Panc1 (cell line): ENCODE results near the gene PAPSS2. TPM values are rescaled to one million over a fixed set of nuclear protein-coding genes. Genes with fewer than 3 reads are reported as not detected.

ENCODE experiments used
- ATAC-seq: fragments of 200-7000 bp; cut with Tn5 transposase; 2 replicates; pipeline ENCODE4 v1.9.1; 2020; ENCODE audit warnings: mild to moderate bottlenecking, moderate library complexity
- BruUV-seq: library from RNA; stranded (reverse); fragments of 400-500 nt; replicated peaks from 2 replicates; lab custom pipeline; 2021; lab: Mats Ljungman, UMichigan
- CTCF ChIA-PET: fragments of 300-600 bp; sonication (Branson Sonifier 250); formaldehyde crosslinking; loops from one replicate; lab custom pipeline; 2022; ENCODE audit warnings: antibody characterized with exemption; lab: Charles Lee
- POLR2A ChIA-PET: fragments of 300-600 bp; sonication (Branson Sonifier 250); formaldehyde crosslinking; loops from one replicate; lab custom pipeline; 2022; ENCODE audit warnings: antibody characterized with exemption; lab: Charles Lee
- DNase-seq: peaks from one replicate; pipeline ENCODE4 v3.0.0-alpha.2; 2010; ENCODE audit warnings: low read depth, low spot score
- H3K27ac ChIP-seq: 2 replicates; pipeline ENCODE4 v1.5.1; 2011; ENCODE audit warnings: mild to moderate bottlenecking, low read length, inconsistent platforms
- H3K27me3 ChIP-seq: fragments of 200-500 bp; sonication (Bioruptor generic); 2 replicates; pipeline ENCODE4 v1.6.0; 2014; ENCODE audit warnings: low read length, inconsistent platforms; ENCODE audit not compliant: control insufficient read depth, insufficient read depth
- H3K36me3 ChIP-seq: fragments of 200-500 bp; sonication (Bioruptor generic); 2 replicates; pipeline ENCODE4 v1.5.1; 2014; ENCODE audit warnings: inconsistent platforms, mild to moderate bottlenecking, low read length, moderate library complexity; ENCODE audit not compliant: control insufficient read depth, insufficient read depth
- H3K4me1 ChIP-seq: 2 replicates; pipeline ENCODE4 v1.5.1; 2011; ENCODE audit warnings: inconsistent platforms, mild to moderate bottlenecking, low read length, moderate library complexity; ENCODE audit not compliant: control insufficient read depth, insufficient read depth
- H3K4me3 ChIP-seq, 2 experiments: 2 replicates each; pipeline ENCODE4 v1.5.1; 2011 to 2012; ENCODE audit warnings: low read depth in 2 of 2, low read length in 2 of 2, mild to moderate bottlenecking in 2 of 2, inconsistent platforms in 1 of 2, moderate library complexity in 1 of 2
- H3K9me3 ChIP-seq: fragments of 200-500 bp; sonication (Bioruptor generic); 2 replicates; pipeline ENCODE4 v1.5.1; 2014; ENCODE audit warnings: low read depth, mild to moderate bottlenecking, inconsistent platforms, low read length, moderate library complexity; ENCODE audit not compliant: control insufficient read depth, insufficient read depth
- POLR2AphosphoS5 ChIP-seq: IDR thresholded peaks from 2 replicates; pipeline ENCODE4 v1.6.1; 2012; ENCODE audit warnings: mild to moderate bottlenecking, low read depth, low read length, moderate library complexity
- SIN3A ChIP-seq: IDR thresholded peaks from 2 replicates; pipeline ENCODE4 v1.6.1; 2012; ENCODE audit warnings: low read depth, mild to moderate bottlenecking, low read length, moderate library complexity, borderline replicate concordance; ENCODE audit not compliant: insufficient read depth
- TCF7L2 ChIP-seq: IDR thresholded peaks from 2 replicates; pipeline ENCODE4 v1.6.1; 2011; ENCODE audit warnings: mild to moderate bottlenecking, low read depth, low read length, inconsistent platforms
- in situ Hi-C: cut with HindIII; loops from 2 replicates; pipeline ENCODE4 v1.10.0; 2016; ENCODE audit warnings: low sequenced_read_pairs, low pct_unique_long_range_greater_than_20kb
- intact Hi-C: fragments of 100-400 bp; cut with micrococcal nuclease; formaldehyde crosslinking; loops from one replicate; pipeline ENCODE4 v1.10.0; 2022; ENCODE audit not compliant: unreplicated experiment
- total RNA-seq: library from RNA; stranded (reverse); gene quantifications from one replicate; pipeline ENCODE4 v1.2.1, GENCODE V29; 2021; ENCODE audit not compliant: unreplicated experiment
- TF ChIP-seq, protein P1 (sequence below): fragments of 450-650 bp; IDR thresholded peaks from 2 replicates; pipeline ENCODE4 v1.5.1; 2017; ENCODE audit warnings: mild to moderate bottlenecking
- TF ChIP-seq, protein P2 (sequence below), 2 experiments: IDR thresholded peaks; 2 replicates each; pipeline ENCODE4 v1.6.1; 2011 to 2012; ENCODE audit warnings: low read depth in 2 of 2, control low read depth in 1 of 2, low read length in 1 of 2, mild to moderate bottlenecking in 1 of 2, moderate library complexity in 1 of 2; ENCODE audit not compliant: insufficient read depth in 1 of 2

Gene PAPSS2
- total RNA-seq, 1 experiment from 2014 or later = 17.1 TPM

DNA sequence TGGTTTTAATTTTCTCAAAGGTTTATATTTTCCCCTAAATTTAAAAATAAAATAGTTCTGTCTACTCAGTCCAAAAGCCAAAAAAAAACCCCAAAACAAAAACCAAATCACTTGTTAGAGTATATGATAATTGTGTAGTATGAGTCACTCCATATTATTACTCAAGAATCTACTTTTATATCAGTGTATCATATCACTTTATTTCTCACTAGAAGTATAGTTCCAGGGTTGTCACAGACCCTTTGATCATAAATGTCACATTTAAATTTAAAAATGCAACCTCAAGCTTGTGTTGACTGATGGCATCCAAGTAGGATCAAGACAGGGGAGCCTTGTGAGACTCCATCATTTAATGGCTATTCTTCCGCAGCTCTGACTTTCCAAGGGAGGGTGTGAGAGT is 61.0 kb downstream of the PAPSS2 start:
- H3K36me3 ChIP-seq = no peaks in the 10 kb centered on the region
- TF ChIP-seq, protein P1, sequence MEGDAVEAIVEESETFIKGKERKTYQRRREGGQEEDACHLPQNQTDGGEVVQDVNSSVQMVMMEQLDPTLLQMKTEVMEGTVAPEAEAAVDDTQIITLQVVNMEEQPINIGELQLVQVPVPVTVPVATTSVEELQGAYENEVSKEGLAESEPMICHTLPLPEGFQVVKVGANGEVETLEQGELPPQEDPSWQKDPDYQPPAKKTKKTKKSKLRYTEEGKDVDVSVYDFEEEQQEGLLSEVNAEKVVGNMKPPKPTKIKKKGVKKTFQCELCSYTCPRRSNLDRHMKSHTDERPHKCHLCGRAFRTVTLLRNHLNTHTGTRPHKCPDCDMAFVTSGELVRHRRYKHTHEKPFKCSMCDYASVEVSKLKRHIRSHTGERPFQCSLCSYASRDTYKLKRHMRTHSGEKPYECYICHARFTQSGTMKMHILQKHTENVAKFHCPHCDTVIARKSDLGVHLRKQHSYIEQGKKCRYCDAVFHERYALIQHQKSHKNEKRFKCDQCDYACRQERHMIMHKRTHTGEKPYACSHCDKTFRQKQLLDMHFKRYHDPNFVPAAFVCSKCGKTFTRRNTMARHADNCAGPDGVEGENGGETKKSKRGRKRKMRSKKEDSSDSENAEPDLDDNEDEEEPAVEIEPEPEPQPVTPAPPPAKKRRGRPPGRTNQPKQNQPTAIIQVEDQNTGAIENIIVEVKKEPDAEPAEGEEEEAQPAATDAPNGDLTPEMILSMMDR = no peak
- no peak for TF ChIP-seq POLR2AphosphoS5
- TF ChIP-seq, protein P2, sequence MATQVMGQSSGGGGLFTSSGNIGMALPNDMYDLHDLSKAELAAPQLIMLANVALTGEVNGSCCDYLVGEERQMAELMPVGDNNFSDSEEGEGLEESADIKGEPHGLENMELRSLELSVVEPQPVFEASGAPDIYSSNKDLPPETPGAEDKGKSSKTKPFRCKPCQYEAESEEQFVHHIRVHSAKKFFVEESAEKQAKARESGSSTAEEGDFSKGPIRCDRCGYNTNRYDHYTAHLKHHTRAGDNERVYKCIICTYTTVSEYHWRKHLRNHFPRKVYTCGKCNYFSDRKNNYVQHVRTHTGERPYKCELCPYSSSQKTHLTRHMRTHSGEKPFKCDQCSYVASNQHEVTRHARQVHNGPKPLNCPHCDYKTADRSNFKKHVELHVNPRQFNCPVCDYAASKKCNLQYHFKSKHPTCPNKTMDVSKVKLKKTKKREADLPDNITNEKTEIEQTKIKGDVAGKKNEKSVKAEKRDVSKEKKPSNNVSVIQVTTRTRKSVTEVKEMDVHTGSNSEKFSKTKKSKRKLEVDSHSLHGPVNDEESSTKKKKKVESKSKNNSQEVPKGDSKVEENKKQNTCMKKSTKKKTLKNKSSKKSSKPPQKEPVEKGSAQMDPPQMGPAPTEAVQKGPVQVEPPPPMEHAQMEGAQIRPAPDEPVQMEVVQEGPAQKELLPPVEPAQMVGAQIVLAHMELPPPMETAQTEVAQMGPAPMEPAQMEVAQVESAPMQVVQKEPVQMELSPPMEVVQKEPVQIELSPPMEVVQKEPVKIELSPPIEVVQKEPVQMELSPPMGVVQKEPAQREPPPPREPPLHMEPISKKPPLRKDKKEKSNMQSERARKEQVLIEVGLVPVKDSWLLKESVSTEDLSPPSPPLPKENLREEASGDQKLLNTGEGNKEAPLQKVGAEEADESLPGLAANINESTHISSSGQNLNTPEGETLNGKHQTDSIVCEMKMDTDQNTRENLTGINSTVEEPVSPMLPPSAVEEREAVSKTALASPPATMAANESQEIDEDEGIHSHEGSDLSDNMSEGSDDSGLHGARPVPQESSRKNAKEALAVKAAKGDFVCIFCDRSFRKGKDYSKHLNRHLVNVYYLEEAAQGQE (IDR thresholded peaks at IDR 0.05; ENCODE audit: insufficient read depth in 1 of 2, low read depth in 2 of 2, low read length in 1 of 2) = no peak
- TF ChIP-seq SIN3A = no peak
- no peak for TF ChIP-seq TCF7L2
- DNase-seq (no peak), ATAC-seq (no peak)
- H3K9me3 ChIP-seq = no peaks in the 10 kb centered on the region
- no TSS peak for BruUV-seq
- H3K27ac ChIP-seq = no peak overlapping the region
- in situ Hi-C loops (no loop called here), intact Hi-C loops (no loop called here)
- no peaks in the 10 kb centered on the region for H3K27me3 ChIP-seq
- H3K4me3 ChIP-seq = no peak overlapping the region
- POLR2A ChIA-PET = no interaction called here
- CTCF ChIA-PET = no interaction called here
- H3K4me1 ChIP-seq = no peaks in the 10 kb centered on the region

DNA sequence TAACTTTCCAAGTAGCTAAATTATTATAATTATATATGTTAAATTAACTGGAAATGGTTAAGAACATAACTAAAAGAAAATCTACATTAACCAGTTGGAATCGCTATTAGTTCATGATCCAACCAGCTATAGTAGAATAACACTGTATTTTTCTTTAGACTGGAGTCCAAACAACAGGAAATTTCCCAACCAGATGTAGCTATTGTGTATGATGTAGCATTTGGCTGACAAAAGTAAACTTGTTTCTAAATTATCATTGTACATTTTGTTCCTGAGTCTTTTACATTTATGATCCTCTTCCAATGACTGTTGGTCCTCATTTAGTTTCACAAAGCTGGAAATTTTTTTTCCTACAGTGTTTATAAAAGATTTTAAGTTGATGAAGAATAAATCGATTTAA is 62.1 kb downstream of the PAPSS2 start:
- CTCF ChIA-PET = no interaction called here
- POLR2A ChIA-PET = interaction anchor here (0.6 kb wide), 1 partner anchor 645 kb away, joined by 14 read pairs; no protein-coding TSS in a partner anchor
- TF ChIP-seq, protein P2 (IDR thresholded peaks at IDR 0.05; ENCODE audit: insufficient read depth in 1 of 2, low read depth in 2 of 2, low read length in 1 of 2) = no peak
- TF ChIP-seq TCF7L2 = no peak
- no peak for TF ChIP-seq POLR2AphosphoS5
- TF ChIP-seq SIN3A = no peak
- TF ChIP-seq, protein P1 = no peak

More for the DNA sequence above, 62.1 kb downstream of the PAPSS2 start:
- DNase-seq = no peak
- Histone ChIP-seq H3K9me3 (no peaks in the 10 kb centered on the region), H3K4me1 (no peaks in the 10 kb centered on the region), H3K27me3 (no peaks in the 10 kb centered on the region), H3K27ac (no peak overlapping the region), H3K36me3 (no peaks in the 10 kb centered on the region), H3K4me3 (no peak overlapping the region)
- in situ Hi-C loops (no loop called here), intact Hi-C loops (no loop called here)
- BruUV-seq = no TSS peak
- ATAC-seq = no peak
